Chondrocyte (in vitro differentiated cells): ENCODE data around the gene G3BP1. TPM values are rescaled to one million over a fixed set of nuclear protein-coding genes. Genes with fewer than 3 reads are reported as not detected.

ENCODE experiments used
- DNase-seq: peaks from one replicate; pipeline ENCODE4 v3.0.0; 2021; ENCODE audit warnings: mixed read lengths, low spot score
- H3K27ac Mint-ChIP-seq: one replicate; pipeline ENCODE4 v1.8.0; 2021; ENCODE audit warnings: mild to moderate bottlenecking, moderate library complexity, mixed read lengths; ENCODE audit not compliant: unreplicated experiment
- H3K27me3 Mint-ChIP-seq: 2 replicates; pipeline ENCODE4 v1.8.0; 2021; ENCODE audit warnings: low read depth, mixed read lengths
- H3K36me3 Mint-ChIP-seq: 2 replicates; pipeline ENCODE4 v1.8.0; 2021; ENCODE audit warnings: low read depth, mixed read lengths
- H3K4me1 Mint-ChIP-seq: 2 replicates; pipeline ENCODE4 v1.8.0; 2021; ENCODE audit warnings: low read depth, mild to moderate bottlenecking, mixed read lengths
- H3K4me3 Mint-ChIP-seq: one replicate; pipeline ENCODE4 v1.8.0; 2021; ENCODE audit warnings: mild to moderate bottlenecking, moderate library complexity, mixed read lengths; ENCODE audit not compliant: unreplicated experiment
- H3K9me3 Mint-ChIP-seq: 2 replicates; pipeline ENCODE4 v1.8.0; 2021; ENCODE audit warnings: low read depth, mixed read lengths
- total RNA-seq: library from RNA; stranded (reverse); gene quantifications from 3 replicates; pipeline ENCODE4 v1.2.1, GENCODE V29; 2021
- TF ChIP-seq, protein P1 (sequence below): fragments of 200-600 bp; sonication (generic); IDR thresholded peaks from 2 replicates; pipeline ENCODE4 v1.5.0; 2021; ENCODE audit warnings: antibody characterized with exemption, mild to moderate bottlenecking, moderate library complexity

The G3BP1 gene
- total RNA-seq, 1 donor from 2014 or later, result 181 TPM

DNA sequence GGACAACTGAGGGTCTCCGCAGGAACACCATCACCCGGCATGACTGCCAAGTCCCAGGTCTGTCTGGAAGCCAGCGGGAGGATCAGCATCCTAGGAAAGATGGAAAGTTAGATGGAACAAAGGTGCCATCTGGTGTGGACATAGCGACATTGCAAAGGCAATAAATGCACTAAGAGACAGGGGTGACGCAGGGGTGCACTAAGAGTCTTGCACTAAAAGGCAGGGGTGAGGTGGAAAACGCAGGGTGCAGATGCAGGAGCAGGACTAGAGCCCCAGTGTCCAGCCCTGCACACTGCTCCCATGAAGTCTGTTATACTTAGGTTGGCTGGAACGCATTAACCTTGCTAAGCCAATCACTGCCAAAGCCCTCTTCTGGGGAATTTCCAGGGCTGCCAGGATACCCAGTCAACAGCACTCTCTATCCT is 28.9 kb upstream of the G3BP1 start:
- Mint-ChIP-seq H3K9me3 (no peaks in the 10 kb centered on the region), H3K4me1 (peaks cover 82% of the 10 kb centered on the region), H3K27me3 (no peaks in the 10 kb centered on the region), H3K4me3 (no peak overlapping the region), H3K36me3 (peaks cover 8% of the 10 kb centered on the region), H3K27ac (peak overlapping the region; percentile 99)
- no peak for DNase-seq
- TF ChIP-seq, protein P1, sequence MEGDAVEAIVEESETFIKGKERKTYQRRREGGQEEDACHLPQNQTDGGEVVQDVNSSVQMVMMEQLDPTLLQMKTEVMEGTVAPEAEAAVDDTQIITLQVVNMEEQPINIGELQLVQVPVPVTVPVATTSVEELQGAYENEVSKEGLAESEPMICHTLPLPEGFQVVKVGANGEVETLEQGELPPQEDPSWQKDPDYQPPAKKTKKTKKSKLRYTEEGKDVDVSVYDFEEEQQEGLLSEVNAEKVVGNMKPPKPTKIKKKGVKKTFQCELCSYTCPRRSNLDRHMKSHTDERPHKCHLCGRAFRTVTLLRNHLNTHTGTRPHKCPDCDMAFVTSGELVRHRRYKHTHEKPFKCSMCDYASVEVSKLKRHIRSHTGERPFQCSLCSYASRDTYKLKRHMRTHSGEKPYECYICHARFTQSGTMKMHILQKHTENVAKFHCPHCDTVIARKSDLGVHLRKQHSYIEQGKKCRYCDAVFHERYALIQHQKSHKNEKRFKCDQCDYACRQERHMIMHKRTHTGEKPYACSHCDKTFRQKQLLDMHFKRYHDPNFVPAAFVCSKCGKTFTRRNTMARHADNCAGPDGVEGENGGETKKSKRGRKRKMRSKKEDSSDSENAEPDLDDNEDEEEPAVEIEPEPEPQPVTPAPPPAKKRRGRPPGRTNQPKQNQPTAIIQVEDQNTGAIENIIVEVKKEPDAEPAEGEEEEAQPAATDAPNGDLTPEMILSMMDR, result peak; percentile 90

- no peak overlapping the region for H3K4me3 Mint-ChIP-seq
- H3K4me1 Mint-ChIP-seq, result peaks cover 76% of the 10 kb centered on the region
- H3K9me3 Mint-ChIP-seq, result no peaks in the 10 kb centered on the region
- H3K27me3 Mint-ChIP-seq, result no peaks in the 10 kb centered on the region
- TF ChIP-seq, protein P1, result no peak
- DNase-seq, result no peak
- H3K36me3 Mint-ChIP-seq, result peaks cover 8% of the 10 kb centered on the region
- H3K27ac Mint-ChIP-seq, result peak overlapping the region; percentile 33
Observed at GRCh38 chr5:151743530-151743929, 28.2 kb upstream of the G3BP1 start.

- H3K4me3 Mint-ChIP-seq, result no peak overlapping the region
- TF ChIP-seq, protein P1, result no peak
- peak overlapping the region; percentile 88 for H3K27ac Mint-ChIP-seq
- no peaks in the 10 kb centered on the region for H3K9me3 Mint-ChIP-seq
- H3K27me3 Mint-ChIP-seq, result no peaks in the 10 kb centered on the region
- H3K4me1 Mint-ChIP-seq, result peaks cover 65% of the 10 kb centered on the region
- peaks cover 8% of the 10 kb centered on the region for H3K36me3 Mint-ChIP-seq
- DNase-seq, result no peak
Observed at GRCh38 chr5:151745071-151745705, 26.6 kb upstream of the G3BP1 start.

DNA sequence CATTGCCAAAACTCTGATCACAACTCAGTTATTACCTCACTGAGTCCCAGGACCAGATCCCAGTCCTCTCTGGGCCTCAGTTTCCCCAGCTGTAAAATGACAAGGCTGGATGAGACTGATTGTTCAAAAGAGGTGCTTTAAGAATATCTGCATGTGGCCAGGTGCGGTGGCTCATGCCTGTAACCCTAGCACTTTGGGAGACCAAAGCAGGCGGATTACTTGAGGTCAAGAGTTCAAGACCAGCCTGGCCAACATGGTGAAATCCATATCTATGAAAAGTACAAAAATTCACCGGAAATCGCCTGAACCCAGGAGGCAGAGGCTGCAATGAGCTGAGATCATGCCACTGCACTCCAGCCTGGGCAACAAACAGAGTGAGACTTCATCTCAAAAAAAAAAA is 21.6 kb upstream of the G3BP1 start:
- peaks cover 21% of the 10 kb centered on the region for H3K4me1 Mint-ChIP-seq
- H3K9me3 Mint-ChIP-seq, result no peaks in the 10 kb centered on the region
- TF ChIP-seq, protein P1, result no peak
- H3K27ac Mint-ChIP-seq, result no peak overlapping the region
- peaks cover 5% of the 10 kb centered on the region for H3K36me3 Mint-ChIP-seq
- H3K27me3 Mint-ChIP-seq, result no peaks in the 10 kb centered on the region
- no peak for DNase-seq
- H3K4me3 Mint-ChIP-seq, result no peak overlapping the region

DNA sequence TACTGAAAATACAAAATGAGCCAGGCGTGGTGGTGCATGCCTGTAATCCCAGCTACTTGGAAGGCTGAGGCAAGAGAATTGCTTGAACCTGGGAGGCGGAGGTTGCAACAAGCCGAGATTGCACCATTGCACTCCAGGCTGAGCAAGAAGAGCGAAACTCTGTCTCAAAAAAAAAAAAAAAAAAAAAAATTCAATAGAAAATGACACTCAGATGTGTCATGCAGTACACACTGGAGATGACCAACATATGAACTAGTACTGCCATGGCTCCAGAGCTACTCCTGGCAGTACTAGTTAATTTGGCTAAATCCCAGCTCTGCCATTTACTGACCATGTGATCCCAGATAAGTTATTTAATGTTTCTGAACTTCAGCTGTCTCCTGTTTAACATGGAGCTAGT is 20.7 kb upstream of the G3BP1 start:
- H3K4me3 Mint-ChIP-seq, result no peak overlapping the region

More for the DNA sequence above, 20.7 kb upstream of the G3BP1 start:
- Mint-ChIP-seq H3K27ac (no peak overlapping the region), H3K36me3 (peaks cover 5% of the 10 kb centered on the region), H3K9me3 (no peaks in the 10 kb centered on the region), H3K4me1 (peaks cover 17% of the 10 kb centered on the region), H3K27me3 (no peaks in the 10 kb centered on the region)
- TF ChIP-seq, protein P1, result no peak
- no peak for DNase-seq
